Activated T-cell treated with anti-CD3 and anti-CD28 coated beads for 4 hours (primary cell): ENCODE results near the gene CLPTM1.
"Not testable (repeated sequence)": the region's sequence is repeated elsewhere in the genome, so short reads cannot be mapped to it uniquely, and the experiment has no call there.

Experiments used
- DNase-seq: peaks from one replicate; pipeline ENCODE4 v3.0.0-alpha.2; 2020

The CLPTM1 gene

GRCh38 chr19:44975444-44975843, 20.3 kb downstream of the CLPTM1 start:
- no peak for DNase-seq

GRCh38 chr19:44984005-44984404, 28.8 kb downstream of the CLPTM1 start:
- DNase-seq, result no peak

DNA sequence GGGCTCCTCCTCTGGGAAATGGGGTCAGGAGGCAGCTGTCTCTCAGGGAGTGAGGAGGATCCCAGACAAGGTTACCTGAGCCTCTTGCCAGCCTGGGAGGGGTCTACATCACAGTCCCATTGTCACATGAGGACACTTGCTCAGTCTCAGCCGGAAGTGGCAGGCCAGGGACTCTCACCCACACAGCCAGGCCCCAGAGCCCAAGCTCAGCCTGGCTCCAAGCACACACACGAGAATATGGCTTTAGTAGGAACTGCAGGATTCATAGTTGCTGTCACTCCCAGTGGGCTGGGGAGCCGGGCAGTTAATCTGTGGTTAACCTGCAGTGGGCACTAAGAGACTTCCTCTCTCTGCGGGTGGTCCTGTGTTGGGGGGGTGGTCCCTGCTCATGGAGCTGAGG, 30.3 kb downstream of the CLPTM1 start:
- DNase-seq, result no peak

GRCh38 chr19:44986389-44986788, 31.2 kb downstream of the CLPTM1 start:
- no peak for DNase-seq

- DNase-seq, result no peak
Measured at GRCh38 chr19:44987148-44987675, 32.0 kb downstream of the CLPTM1 start.

DNA sequence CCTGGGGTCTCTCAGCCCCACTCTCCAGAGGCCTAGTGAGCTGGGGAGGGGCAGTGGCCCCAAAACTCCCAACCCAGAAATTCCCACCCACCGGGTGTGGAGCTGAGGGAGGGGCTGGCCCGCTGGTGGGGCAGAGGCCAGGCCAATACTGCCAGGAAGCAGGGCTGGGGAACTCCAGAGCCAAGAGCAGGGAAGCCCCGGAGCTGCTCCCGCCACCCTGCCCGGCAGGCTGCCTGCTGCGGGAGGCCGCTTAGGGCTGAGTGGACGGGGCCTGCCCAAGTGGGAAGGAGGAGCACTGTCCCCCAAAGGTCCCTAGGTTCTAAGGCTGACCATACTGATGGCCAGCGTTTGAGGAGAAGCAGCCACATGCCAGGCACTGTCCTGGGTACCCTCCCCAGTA, 33.1 kb downstream of the CLPTM1 start:
- DNase-seq, result no peak

GRCh38 chr19:44988896-44989556, 33.8 kb downstream of the CLPTM1 start:
- DNase-seq, result peak; percentile 42

DNA sequence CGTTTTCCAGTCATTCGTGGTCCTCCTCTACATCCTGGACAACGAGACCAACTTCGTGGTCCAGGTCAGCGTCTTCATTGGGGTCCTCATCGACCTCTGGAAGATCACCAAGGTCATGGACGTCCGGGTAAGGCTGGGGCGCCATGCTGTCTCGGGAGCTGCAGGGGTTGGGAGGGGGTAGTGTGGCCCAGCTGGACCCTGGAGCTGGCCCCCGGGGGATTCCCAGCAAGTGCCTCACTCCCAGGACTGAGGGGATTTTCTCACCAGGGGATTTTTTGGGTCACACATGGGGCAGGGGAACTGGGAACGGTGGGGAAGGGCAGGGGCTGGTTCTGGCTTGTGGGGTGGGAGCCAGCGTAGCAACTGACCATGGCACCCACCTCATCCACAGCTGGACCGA, 35.3 kb downstream of the CLPTM1 start:
- no peak for DNase-seq

GRCh38 chr19:44990966-44991365, 35.8 kb downstream of the CLPTM1 start:
- no peak for DNase-seq

GRCh38 chr19:44992336-44993163, 37.4 kb downstream of the CLPTM1 start:
- DNase-seq, result no peak

- no peak for DNase-seq
Measured at GRCh38 chr19:44993526-44993925, 38.3 kb downstream of the CLPTM1 start.

GRCh38 chr19:44993926-44994537, 38.9 kb downstream of the CLPTM1 start:
- DNase-seq, result no peak

DNA sequence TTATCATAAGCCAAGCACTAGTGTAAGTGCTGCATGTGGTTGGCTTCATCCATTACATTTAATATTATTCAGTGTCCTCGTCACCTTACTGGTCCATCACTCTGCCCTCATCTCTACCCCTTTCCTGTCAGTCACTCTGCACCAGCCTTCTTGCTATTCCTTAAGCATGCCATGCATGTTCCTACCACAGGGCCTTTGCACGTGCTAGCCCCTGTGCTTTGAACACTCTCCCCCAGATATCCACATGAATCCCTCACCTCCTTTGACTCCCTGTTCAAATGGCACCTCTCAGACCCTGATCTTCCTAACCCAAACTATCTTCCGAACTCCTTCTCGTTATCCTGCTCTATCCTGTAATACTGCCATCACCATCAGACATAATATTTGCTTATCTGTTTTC, 42.8 kb downstream of the CLPTM1 start:
- no peak for DNase-seq

DNA sequence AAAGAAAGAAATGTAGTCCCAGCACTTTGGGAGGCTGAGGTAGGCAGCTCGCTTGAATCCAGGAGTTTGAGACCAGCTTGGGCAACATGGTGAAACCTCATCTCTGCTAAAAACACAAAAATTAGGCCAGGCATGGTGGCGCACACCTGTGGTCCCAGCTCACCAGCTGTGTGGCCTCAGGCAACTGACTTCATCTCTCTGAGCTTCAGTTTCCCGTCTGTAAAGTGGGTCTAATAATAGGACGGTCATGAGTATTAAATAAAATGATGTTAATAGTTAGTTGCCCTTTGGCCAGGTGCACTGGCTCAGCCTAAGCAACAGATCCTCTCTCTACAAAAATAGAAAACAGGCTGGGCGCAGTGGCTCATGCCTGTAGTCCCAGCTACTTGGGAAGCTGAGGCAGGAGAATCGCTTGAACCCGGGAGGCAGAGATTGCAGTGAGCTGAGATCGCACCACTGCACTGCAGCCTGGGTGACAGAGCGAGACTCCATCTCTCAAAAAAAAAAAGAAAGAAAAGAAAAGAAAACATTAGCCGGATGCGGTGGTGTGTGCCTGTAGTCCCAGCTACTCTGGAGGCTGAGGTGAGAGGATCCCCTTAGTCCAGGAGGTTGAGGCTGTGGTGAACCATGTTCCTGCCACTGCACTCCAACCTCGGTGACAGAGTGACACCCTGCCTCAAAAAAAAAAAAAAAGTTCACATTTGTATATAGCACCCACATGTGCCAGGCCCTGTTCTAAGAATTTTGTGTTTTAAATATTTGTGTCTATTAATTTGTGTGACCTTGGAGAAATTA, 44.1 kb downstream of the CLPTM1 start:
- DNase-seq, result not testable (repeated sequence)

GRCh38 chr19:45000665-45001064, 45.5 kb downstream of the CLPTM1 start:
- DNase-seq, result not testable (repeated sequence)

DNA sequence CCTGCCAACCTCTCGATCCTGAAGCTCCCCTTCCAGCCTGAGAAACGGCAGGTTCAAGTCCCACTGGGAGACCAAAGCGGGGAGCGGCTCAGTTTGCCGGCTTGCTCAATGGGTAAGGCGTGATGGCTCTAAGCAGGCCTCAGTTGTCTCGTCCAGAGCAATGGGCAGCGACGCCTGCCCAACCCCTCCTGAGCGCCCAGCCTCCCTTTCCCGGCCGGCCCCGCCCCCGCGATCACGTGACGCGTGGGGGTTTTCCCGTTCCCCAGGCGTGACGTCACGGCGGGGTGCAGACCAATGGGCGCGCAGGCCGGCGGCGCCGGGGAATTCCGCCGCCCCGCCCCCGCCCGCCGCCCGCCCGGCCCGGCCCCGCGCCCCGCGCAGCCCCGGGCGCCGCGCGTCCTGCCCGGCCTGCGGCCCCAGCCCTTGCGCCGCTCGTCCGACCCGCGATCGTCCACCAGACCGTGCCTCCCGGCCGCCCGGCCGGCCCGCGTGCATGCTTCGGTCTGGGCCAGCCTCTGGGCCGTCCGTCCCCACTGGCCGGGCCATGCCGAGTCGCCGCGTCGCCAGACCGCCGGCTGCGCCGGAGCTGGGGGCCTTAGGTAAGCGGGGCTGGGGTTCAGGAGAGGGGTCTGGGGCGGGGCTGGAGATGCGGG, 46.0 kb downstream of the CLPTM1 start, which contains the start of gene RELB:
Gene RELB (plus strand): TSS at position 378 of the 653 bp plus-strand sequence. CDS start 116 bp downstream, at position 494.
- peak; percentile 99 for DNase-seq

- no peak for DNase-seq
Measured at GRCh38 chr19:45003485-45003884, 48.3 kb downstream of the CLPTM1 start.

- no peak for DNase-seq
Measured at GRCh38 chr19:45005787-45006186, 50.6 kb downstream of the CLPTM1 start.

- no peak for DNase-seq
Measured at GRCh38 chr19:45008552-45008951, 53.4 kb downstream of the CLPTM1 start.

DNA sequence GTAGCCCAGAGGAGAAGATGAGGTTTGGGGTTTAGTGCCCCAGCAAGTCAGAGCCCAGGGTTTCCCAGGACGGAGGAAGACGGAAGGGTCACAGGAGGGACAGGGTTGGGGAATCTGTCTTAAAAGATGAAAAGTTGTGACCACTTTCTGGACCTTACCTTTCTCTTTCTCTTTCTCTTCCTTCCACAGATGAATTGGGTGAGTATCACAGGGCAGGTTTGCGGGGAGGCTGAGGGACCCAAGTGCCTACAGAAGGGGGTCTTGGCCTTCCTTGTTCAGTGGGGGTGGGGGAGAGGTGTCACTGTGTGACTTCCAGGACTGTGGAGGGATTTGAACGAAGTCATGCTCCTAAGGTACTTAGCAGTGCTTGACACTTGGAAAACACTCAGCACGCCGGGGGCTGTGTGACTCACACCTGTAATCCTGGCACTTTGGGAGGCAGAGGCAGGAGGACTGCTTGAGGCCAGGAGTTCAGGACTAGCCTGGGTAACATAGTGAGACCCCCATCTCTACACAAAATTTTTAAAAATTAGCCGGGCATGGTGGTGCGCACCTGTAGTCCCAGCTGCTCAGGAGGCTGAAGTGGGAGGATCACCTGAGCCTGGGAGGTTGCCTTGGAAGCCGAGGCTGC, 54.6 kb downstream of the CLPTM1 start:
- DNase-seq, result no peak

DNA sequence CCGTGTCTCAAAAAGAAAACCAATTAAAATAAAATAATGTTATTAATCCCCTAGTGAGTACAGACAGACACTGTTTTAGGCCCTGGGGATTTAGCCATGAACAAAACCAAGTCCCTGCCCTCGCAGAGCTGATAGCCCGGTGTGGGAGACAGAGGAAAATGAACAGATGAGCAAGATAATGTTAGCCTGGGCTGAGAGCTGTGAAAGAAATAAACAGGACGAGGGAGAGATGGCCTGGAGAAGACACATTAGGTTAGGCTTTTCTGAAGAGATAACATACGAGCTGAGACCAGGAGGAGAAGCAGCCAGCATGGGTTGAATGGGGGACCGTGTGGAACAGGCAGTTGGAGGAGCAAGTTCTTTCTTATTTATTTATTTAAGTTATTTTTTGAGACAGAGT, 55.1 kb downstream of the CLPTM1 start:
- no peak for DNase-seq

DNA sequence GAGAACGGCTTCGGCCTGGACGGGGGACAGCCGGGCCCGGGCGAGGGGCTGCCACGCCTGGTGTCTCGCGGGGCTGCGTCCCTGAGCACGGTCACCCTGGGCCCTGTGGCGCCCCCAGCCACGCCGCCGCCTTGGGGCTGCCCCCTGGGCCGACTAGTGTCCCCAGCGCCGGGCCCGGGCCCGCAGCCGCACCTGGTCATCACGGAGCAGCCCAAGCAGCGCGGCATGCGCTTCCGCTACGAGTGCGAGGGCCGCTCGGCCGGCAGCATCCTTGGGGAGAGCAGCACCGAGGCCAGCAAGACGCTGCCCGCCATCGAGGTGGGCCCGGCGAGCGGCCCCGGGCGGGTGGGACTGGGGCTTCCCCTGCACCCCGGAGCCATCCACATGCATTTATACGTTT, 56.8 kb downstream of the CLPTM1 start:
- no peak for DNase-seq
